Heart right ventricle (tissue), 16 donors: ENCODE data around the gene RET. TPM values are rescaled to one million over a fixed set of nuclear protein-coding genes. Genes with fewer than 3 reads are reported as not detected.

Experiments
- ATAC-seq, 8 donors: fragments of 200-7000 bp; cut with Tn5 transposase; one replicate each; pipeline ENCODE4 v1.9.1; 2020; ENCODE audit warnings: mild to moderate bottlenecking in 8 of 8, moderate library complexity in 8 of 8, moderate number of reproducible peaks in 1 of 8
- DNase-seq, 2 donors: peaks; one replicate each; pipeline ENCODE4 v3.0.0-alpha.2; 2020
- H3K27ac ChIP-seq, 10 donors: fragments of 200-600 bp; sonication (generic) in 2 of 10; one replicate each; pipeline versions ENCODE4 v1.5.0 to v1.8.0; 2020 to 2022; ENCODE audit warnings: mild to moderate bottlenecking in 3 of 10
- H3K27me3 ChIP-seq, 7 donors: fragments of 200-600 bp; one replicate each; pipeline ENCODE4 v1.8.0; 2021 to 2022; ENCODE audit warnings: mild to moderate bottlenecking in 2 of 7
- H3K36me3 ChIP-seq, 9 donors: fragments of 200-600 bp; sonication (generic) in 1 of 9; one replicate each; pipeline versions ENCODE4 v1.5.0 to v1.8.0; 2020 to 2022; ENCODE audit warnings: mild to moderate bottlenecking in 2 of 9
- H3K4me1 ChIP-seq, 9 donors: fragments of 200-600 bp; sonication (generic) in 1 of 9; one replicate each; pipeline versions ENCODE4 v1.5.0 to v1.8.0; 2020 to 2022; ENCODE audit warnings: mild to moderate bottlenecking in 4 of 9
- H3K4me3 ChIP-seq, 10 donors: fragments of 200-600 bp; sonication (generic) in 2 of 10; one replicate each; pipeline versions ENCODE4 v1.5.0 to v1.8.0; 2020 to 2022; ENCODE audit warnings: mild to moderate bottlenecking in 7 of 10, moderate library complexity in 2 of 10
- H3K9me3 ChIP-seq, 11 donors: fragments of 200-600 bp in 10 of 11; sonication (generic) in 2 of 11; one replicate each; pipeline versions ENCODE4 v1.5.0 to v1.8.0; 2013 to 2022; ENCODE audit warnings: mild to moderate bottlenecking in 2 of 11, control low read depth in 1 of 11, moderate library complexity in 1 of 11
- CTCF ChIP-seq, 9 donors: fragments of 200-600 bp; sonication (generic) in 2 of 9; IDR thresholded peaks; one replicate each; pipeline versions ENCODE4 v1.5.0 to v1.8.0; 2021 to 2022; ENCODE audit warnings: antibody characterized with exemption in 9 of 9, mild to moderate bottlenecking in 5 of 9, moderate library complexity in 1 of 9
- WGBS, 2 donors: extraction: QIAGEN DNeasy Blood & Tissue Kit; methylation state at CpG; one replicate each; pipeline ENCODE4 v1.1.7; 2013; ENCODE audit warnings: inconsistent platforms in 1 of 2; 5-methylcytosine and 5-hydroxymethylcytosine counted together
- intact Hi-C, 10 donors: fragments of 100-400 bp; cut with DNase I; formaldehyde crosslinking; loops; one replicate each; pipeline versions ENCODE4 v1.11.1 to v1.14.2; 2022
- polyA plus RNA-seq, 2 donors: library from polyadenylated mRNA; stranded (reverse); fragments of 200-250 nt; gene quantifications; one replicate each; pipeline ENCODE4 v1.2.3, GENCODE V29; 2013
- total RNA-seq, 10 donors: library from RNA; stranded (reverse); fragmentation: NEBNext Ultra II Directional in 3 of 10; extraction: Animal tissue kit (Norgen Biotek cat#: 25700) in 3 of 10; gene quantifications; one replicate each; pipeline versions ENCODE4 v1.2.1 to v1.2.4, GENCODE V29; 2021 to 2023
- donor health status: Arrhythmogenic right ventricular cardiomyopathy.
- donor health status: ischemic (EF 13 %, LVEDD 7.1; RV severe dilation, severe dysfunction).
- donor health status: healthy with polysubstance abuse.
- donor health status: DM: no; HTN: yes; CAD: no.
- donor health status: DM: no; HTN: no; CAD: no.
- donor health status: ischemic (EF 25% LVEDD 6.9; RV normal size, moderate dysfunction).
- donor health status: ischemic (EF 25% LVEDD 5.7; RV mildly dilated, moderate dysfunction).
- donor health status: healthy.
- donor health status: DM: yes; HTN: yes; CAD: no.
- donor health status: Ischemic cardiomyopathy.
- donor health status: ischemic (EF 35%, LVEDD 5.7; RV mildly dilated, moderate dysfunction).
- donor health status: nonischemic (EF 11% LVEDD 7.7; RV severe dilation, severe dysfunction).
- donor health status: DM: yes; HTN: yes; CAD: no.
- donor health status: PGD.
- donor health status: ischemic (EF 29% LVEDD 5.4; RV normal size, mild dysfunction).
- donor health status: nonischemic (EF 23%, LVEDD 6.1; RV moderate dilation, normal function).

RET gene
- total and polyA plus RNA-seq, 12 donors = 0.38 to 2.6 (median 1.2) TPM

- H3K36me3 ChIP-seq = no peaks in the 10 kb centered on the region
- no peak overlapping the region for H3K4me3 ChIP-seq
- H3K9me3 ChIP-seq = no peaks in the 10 kb centered on the region
- intact Hi-C loops = no loop called here
- WGBS, 2 donors = 93 to 94% methylated on average over 5 of the region's 5 CpGs
- DNase-seq (no peak), ATAC-seq (no peak)
- H3K27ac ChIP-seq = no peak overlapping the region
- H3K27me3 ChIP-seq = no peaks in the 10 kb centered on the region
- no peak for TF ChIP-seq CTCF (IDR thresholded peaks at IDR 0.05)
- H3K4me1 ChIP-seq = peaks cover 3 to 36% (median 10%) of the 10 kb centered on the region in 9 donors
Measured at GRCh38 chr10:43134126-43134905, 57.4 kb downstream of the RET start.

- peaks cover 3 to 37% (median 17%) of the 10 kb centered on the region in 9 donors for H3K4me1 ChIP-seq
- WGBS, 2 donors = 90 to 97% methylated on average over 5 of the region's 5 CpGs
- intact Hi-C loops = no loop called here
- H3K9me3 ChIP-seq = no peaks in the 10 kb centered on the region
- no peak for ATAC-seq
- H3K4me3 ChIP-seq = no peak overlapping the region
- TF ChIP-seq CTCF (IDR thresholded peaks at IDR 0.05) = no peak
- H3K27me3 ChIP-seq = no peaks in the 10 kb centered on the region
- H3K36me3 ChIP-seq = no peaks in the 10 kb centered on the region
- no peak overlapping the region for H3K27ac ChIP-seq
- DNase-seq = no peak
Measured at GRCh38 chr10:43135064-43135463, 58.2 kb downstream of the RET start.

- Histone ChIP-seq H3K27ac (no peak overlapping the region), H3K27me3 (no peaks in the 10 kb centered on the region), H3K4me3 (no peak overlapping the region), H3K36me3 (no peaks in the 10 kb centered on the region), H3K9me3 (no peaks in the 10 kb centered on the region), H3K4me1 (peaks cover 3 to 42% (median 19%) of the 10 kb centered on the region in 9 donors)
- DNase-seq (no peak), ATAC-seq (no peak)
- WGBS, 2 donors = 92 to 98% methylated on average over 2 of the region's 2 CpGs
- intact Hi-C loops = no loop called here
- TF ChIP-seq CTCF (IDR thresholded peaks at IDR 0.05) = no peak
Measured at GRCh38 chr10:43135656-43136055, 58.8 kb downstream of the RET start.

- no peak for DNase-seq
- peak overlapping the region in 1 of 10 donors; percentile 85 for H3K4me3 ChIP-seq
- no peaks in the 10 kb centered on the region for H3K36me3 ChIP-seq
- no peak for ATAC-seq
- H3K27me3 ChIP-seq = no peaks in the 10 kb centered on the region
- intact Hi-C loops = no loop called here
- H3K4me1 ChIP-seq = peaks cover 3 to 49% (median 19%) of the 10 kb centered on the region in 9 donors
- TF ChIP-seq CTCF (IDR thresholded peaks at IDR 0.05) = no peak
- H3K27ac ChIP-seq = no peak overlapping the region
- 97 to 99% methylated on average over 5 of the region's 5 CpGs for WGBS, 2 donors
- H3K9me3 ChIP-seq = no peaks in the 10 kb centered on the region
Measured at GRCh38 chr10:43136432-43136831, 59.6 kb downstream of the RET start.
